GM21528 (cell line): ENCODE results near the gene TTLL10.

Experiments
- ATAC-seq: cut with Tn5 transposase; IDR thresholded peaks from one replicate; pipeline ENCODE4 v1.9.1; 2021; ENCODE audit warnings: mild to moderate bottlenecking, moderate library complexity; ENCODE audit not compliant: unreplicated experiment, low FRiP score

TTLL10 gene

DNA sequence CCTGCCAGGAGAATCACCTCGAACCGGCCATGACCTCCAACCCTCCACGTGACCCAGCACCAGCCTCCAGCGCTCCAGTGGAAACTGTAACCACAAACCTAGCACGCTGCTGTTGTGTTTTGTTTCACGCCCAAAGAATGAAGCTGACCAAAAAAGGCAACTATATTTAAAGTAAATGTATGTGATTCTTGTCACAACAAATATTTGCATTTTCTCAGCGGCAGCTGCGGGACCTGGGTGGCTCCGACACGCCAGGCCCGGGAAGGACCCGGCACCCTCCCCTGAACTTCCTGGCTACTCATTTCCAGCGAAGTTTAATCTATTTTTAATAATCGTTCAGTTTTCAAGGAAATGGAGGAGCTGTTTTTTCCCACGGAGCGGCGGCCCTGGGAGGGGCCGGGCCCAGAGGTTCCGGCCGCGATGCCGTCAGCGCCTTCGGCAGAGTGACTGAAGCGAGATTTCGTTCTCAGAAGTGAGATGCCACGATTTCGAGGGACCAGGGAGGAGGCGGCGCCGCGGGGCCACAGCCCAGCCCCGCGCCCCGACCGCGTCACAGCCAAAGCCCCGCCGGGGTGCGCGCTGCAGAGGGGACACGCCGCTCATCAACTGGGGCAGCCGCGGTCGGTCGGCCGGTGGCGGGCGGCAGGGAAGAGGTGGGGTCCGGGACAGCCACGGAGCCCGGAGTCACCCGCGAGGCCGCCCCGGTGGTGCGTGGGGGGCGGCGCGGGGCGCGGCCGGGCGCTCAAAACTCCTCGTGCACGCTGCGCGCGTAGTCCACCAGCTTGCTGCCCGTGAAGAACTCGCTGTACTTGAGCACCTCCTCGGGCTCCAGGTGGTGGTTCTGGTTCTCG is 43.3 kb downstream of the TTLL10 start:
- no peak for ATAC-seq

DNA sequence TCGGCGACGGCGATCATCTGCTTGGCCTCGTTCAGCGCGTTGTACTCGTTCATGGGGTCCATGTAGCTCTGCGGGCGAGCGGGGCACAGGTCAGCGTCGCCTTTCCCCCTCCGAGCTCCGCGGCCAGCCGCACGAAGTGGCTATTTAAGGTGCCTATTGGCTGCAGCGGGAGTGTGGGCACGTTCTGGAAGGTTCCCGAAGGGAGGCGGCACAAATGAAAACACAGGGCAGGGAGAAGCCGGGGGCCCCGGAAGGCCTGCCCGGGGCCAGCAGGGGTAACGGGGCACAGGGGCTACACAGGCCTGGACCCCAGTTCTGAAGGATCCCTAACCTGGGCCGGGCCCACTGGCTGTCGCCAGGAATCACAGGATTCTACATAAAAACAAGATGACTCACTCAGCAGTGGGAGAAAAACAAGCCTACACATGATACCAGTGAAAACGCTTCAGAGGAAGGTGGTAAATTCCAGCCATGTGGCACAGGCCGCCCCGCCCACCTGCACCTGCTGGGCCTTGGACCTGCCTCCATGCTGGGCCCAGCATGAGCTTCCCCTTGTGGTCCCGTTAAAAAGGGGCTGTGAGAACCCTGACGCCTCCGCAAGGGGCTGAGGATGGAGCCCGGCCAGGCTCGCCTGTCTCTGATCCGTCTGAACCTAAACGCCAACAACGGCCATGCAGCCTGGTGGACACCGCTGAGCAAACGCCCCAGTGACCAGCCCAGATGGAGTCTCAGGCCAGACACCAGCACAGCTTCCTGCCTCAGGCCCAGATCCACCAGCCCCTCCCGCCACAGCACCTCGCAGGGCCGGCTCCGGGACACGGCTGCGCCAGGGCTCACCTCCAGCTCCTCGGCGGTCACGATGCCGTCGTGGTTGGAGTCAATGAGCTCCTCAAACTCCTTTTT is 44.2 kb downstream of the TTLL10 start:
- ATAC-seq, result no peak

DNA sequence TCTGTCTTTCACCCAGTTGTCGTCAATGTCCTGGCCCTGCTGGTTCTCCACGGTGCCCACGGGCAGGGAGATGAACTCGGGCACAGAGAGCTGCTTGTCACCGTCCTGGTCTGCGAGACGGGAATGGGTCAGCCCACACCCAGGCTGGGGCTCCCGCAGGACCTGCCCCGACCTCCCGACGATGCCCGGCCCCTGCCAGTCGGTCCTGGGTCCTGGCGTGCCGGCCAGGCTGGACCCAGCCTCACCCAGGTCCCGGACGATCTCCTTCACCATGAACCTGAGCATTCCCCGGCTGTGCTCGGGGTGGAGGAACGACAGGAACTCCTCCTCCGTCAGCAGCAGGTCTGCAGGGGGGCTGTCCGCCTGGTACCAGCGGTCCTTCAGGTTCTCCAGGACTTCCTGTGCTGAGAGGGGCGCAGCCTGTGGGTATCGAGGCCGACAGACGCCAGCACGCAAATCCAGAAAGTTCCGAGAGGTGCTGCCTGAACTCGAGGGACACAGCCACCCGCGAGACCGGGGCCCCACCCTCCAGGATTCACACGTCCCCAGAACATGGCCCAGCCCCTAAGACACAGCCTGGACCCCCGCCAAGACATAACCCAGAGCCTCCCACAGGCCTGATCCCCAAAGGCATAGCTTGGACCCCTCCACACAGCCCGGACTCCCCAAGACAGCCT is 45.0 kb downstream of the TTLL10 start:
- ATAC-seq, result no peak

DNA sequence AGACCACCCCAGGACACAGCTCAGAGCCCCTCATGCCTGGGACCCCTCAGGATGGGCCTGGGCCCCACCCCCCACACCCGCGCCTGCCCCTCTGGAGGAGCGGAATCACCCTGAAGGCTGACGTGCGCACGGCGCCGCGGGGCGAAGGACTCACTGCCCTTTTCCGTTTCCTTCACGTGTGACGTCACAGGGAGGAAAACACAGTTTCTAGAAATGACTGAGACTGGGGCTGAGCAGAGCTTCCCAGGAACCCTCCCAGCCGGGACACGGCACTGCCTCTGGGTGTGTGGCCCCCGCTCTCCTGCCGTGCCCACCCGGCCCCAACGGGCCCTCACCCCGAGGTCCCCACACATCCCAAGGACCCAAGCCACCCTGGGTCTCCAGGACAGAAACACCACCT is 45.7 kb downstream of the TTLL10 start:
- ATAC-seq, result no peak

DNA sequence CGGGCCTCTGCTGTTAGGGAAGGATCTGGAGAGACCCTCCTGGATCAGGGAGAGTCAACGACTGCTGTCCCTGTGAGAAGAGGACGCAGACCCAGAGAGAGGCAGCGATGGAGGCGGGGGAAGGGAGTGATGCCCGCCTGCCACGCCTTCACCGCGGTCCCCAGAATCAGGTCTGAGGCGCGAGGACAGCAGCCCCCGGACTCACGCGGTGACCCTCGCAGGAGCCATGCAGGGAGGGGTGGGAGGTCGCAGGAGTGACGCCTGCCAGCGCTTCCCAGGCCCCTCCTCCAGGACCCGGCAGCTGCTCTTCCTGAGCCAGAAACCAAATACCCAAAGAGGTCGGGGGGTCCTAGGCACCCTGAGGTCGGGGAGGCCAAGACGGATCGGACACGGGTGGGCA is 46.5 kb downstream of the TTLL10 start:
- no peak for ATAC-seq

DNA sequence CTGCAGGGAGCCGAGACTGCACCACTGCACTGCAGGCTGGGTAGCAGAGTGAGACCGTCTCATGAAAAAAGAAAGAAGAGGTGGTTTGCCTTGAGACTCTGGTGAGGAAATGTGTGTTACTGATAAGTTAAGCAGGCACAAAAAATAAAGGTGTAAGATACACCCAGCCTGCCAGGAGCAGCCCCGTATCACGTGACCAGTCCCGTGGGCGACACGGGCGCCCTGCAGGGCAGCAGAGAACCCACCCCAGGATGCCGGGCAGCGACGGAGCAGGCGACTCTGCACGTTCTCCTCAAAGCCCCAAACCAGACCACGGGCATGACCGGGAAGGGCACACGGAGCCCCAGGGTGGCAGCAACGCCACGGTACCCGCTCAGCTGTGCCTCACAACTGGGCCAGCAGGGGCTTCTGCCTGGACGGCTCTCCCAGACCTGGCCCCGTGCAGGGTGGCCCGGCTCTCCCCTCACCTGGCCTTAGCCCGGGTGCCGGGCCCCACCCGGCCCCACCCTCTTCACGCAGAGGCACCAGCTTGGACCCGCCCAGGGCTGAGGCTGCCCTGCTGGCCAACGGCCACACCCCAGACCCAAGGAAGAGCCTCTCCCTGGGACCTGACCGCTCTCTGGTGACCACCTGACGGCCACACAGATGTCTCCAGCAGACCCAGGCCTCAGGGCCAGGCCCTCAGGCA is 48.4 kb downstream of the TTLL10 start:
- ATAC-seq, result no peak

DNA sequence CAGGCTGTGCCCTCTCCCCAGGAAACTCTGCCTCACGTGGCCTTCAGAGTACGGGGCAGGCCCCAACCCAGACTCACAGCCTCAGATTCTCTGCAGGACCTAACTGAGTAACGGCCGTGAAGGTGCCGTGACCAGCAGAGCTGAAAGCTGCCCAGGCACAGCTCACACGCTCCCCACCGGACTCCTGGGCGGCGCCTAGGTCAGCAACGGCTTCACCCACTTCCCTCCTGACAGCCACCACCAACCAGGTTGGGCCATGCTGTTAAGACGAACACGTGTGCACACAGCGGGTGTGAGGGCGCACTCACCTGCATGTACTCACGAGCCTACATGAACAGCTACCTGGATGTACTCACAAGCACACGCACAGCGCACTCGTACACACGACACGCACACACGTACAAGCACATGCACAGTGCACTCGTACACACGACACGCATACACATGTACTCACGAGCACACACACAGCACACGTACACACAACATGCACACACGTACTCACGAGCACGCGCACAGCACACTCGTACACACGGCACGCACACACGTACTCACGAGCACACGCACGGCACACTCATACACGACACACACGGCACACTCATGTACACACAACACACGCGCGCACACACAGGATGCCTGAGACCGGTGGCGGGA is 49.0 kb downstream of the TTLL10 start:
- ATAC-seq, result no peak

DNA sequence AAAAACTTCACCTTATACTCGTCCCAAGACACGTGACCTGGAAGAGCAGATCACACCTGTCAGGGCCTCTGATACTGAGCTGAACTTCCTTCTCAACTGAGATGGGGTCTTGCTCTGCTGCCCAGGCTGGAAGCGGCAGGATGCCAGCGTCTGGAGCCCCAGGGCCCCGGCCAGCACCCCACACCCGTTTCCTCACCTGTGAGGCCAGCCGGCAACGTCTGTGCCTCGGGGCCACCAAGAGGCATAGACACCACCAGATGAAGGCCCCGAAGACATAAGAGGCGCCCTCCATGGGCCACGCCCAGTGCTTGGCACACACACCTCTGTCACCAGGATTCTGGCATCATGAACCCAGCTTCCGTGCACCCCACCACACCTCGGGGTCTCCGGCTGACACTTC is 49.6 kb downstream of the TTLL10 start:
- no peak for ATAC-seq

DNA sequence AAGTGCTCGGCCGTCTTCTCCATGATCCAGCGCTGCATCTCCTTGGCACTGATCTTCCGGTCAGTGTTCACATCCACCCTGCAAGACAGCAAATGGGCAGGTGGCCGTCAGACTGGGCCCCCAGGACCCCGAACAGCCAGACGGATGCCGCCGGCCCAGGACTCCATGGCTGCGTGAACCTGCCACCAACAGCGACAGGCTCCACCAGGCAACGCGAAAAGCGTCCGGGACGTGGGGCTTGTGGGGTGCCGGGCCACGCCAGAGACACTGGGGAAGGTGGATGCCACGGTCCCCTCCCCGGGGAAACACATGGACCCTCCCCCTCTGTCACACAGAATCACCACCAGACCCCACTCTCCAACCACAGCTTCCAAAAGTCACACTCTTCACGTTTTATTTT is 50.2 kb downstream of the TTLL10 start:
- no peak for ATAC-seq

DNA sequence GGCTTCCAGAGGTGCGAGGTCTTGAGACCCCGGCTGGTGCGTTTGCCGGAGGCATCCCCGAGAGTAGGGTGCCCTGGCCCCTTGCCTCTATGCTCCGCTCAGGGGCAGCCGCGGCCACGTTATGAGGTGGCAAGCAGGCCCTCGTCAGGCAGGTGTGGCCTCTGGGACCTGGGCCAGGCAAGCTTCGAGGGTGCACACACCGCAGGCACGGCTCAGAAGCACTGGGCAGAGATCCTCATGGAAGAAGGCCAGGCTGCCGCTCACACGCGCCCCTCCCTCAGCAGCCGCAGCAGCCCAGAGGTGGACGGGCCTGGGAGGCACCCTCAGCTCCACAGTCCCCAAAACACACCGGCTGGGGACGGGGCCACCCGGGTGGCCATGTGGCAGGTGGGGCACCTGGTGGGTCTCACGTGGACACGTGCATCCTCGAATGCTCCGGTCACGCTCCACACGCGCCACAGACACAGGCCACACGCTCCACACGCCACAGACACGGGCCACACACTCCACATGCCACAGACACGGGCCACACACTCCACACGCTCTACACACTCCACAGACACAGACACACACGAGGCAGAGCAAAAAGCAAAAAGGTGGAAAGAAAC is 51.7 kb downstream of the TTLL10 start:
- ATAC-seq, result no peak

DNA sequence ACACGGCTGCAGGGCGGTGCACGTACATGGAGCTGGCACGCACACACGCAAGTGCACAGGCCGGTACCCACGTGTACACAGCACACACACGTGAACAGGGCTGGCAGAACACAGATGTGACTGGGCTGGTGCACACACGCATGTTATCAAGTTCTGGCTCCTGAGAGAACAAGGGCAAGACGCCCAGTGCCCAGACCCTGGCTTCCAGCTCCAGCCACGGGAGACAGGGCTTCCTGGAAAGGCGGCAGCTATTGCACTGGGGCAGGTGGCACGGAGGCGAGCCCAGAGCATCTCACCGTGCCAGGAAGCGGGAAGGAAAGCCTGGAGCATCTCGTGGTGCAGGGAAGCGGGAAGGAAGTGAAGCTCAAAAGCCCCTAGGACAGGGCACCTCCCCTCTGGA is 52.2 kb downstream of the TTLL10 start:
- ATAC-seq, result no peak

DNA sequence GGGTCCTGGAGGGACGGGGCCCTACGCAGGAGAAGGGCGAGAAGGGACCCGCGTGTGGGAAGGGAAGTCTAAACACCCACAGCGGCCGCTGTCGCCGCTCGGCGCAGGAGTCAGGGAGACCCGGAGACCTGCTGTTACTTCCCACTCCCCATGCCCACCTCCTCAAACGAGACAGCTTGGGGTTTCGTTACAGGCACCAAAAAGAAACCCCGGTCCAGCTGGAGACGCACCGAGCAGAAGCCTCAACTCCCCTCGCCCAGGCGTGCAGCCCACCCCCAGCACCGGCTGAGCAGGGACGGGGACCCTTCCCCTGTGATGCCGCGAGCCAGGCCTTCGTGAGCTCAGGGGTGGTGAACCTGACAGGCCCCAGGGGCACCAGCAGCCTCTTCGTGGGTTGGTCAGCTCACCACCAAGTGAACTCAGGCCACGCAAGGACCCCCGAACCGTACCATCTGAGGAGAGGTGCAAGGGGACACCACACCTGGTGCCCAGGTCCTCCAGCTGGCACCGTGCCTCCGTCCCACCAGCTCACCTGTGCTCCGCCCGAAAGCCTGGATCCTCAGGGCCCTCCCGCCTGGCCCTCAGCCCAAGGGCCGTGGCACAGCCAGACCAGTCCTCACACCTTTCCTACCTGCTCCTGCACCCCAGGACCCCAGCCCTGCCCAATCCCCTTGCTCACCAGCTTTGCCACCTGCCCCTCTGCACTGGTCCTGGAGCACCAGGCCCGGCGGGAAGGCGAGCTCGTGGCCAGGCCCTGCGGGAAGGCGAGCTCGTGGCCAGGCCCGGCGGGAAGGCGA is 53.1 kb downstream of the TTLL10 start:
- no peak for ATAC-seq

DNA sequence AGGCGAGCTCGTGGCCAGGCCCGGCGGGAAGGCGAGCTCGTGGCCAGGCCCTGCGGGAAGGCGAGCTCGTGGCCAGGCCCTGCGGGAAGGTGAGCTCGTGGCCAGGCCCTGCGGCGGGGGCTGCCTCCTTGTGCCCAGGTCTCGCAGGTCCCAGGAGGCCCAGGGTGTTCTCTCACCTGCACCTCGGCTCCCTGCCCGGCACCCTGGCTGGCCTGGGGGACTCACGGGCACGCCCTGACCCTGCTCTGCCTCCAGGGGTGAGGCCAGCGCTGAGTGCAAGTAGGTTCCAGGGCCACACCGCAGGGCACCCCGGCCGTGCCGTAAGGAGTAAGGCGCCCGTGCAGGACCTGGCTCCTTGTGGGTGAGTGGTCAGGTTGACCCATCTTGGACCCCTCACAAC is 53.7 kb downstream of the TTLL10 start:
- no peak for ATAC-seq

DNA sequence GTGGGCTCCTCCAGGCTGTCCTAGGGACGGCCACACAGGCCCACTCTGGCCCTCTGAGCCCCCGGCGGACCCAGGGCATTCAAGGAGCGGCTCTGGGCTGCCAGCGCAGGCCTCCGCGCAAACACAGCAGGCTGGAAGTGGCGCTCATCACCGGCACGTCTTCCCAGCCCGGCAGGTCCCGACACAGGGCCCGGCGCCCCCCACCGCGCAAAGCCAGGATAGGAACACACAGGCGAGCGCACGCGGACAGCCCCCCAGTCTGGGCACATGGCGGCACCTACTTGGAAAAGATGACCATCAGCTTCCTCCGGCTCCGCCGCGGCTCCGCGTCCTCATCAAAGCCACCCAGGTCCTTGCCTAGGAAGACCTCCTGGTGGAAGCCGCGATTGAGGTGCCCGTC is 54.5 kb downstream of the TTLL10 start:
- ATAC-seq, result no peak

DNA sequence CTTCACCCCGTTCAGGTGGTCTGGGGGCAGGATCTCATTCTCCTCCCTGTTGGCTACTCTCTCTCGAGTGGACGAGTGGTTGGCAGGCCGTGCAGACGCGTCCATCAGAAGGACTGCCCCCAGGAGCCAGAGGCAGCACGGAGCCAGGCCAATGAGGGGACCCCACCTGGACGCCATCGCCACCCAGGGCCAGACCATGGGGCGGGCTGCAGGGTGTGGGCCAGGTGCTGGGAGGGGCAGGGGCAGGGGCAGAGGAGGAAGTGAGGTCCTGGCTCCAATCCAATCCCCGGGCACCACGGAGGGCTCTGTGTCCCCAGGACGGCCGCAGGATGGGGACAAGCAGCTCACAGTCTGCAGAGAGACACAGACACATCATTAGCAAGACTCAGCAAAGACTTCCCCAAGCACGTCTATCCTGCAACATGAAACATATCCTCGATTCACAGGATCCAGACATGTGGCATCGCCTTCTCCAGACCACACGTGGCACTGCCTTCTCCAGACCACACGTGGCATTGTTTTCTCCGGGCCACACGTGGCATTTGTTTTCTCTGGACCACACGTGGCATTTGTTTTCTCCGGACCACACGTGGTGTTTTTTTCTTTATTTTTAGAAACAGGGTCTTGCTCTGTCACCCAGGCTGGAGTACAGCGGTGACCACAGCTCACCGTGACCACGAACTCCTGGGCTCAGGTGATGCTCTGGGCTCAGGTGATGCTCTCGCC is 55.1 kb downstream of the TTLL10 start:
- ATAC-seq, result no peak

DNA sequence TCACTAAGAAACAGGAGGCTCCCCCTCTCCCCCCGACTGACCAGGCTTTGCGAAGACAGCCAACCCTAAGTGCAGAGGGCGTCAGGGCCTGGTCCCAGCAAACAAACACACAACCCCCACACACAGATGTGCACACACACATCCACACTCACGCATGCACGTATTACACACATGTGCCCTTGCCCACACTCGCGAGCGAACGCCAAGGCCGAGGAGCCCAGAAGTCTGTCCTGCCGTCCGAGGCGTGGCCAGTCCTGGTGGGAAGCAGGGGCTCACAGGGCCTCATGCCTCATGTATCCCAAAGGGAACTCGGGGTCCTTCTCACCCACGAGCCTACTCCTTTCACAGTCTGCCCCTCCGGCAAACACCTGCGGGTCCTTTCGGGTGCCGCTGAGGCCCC is 56.1 kb downstream of the TTLL10 start:
- no peak for ATAC-seq

DNA sequence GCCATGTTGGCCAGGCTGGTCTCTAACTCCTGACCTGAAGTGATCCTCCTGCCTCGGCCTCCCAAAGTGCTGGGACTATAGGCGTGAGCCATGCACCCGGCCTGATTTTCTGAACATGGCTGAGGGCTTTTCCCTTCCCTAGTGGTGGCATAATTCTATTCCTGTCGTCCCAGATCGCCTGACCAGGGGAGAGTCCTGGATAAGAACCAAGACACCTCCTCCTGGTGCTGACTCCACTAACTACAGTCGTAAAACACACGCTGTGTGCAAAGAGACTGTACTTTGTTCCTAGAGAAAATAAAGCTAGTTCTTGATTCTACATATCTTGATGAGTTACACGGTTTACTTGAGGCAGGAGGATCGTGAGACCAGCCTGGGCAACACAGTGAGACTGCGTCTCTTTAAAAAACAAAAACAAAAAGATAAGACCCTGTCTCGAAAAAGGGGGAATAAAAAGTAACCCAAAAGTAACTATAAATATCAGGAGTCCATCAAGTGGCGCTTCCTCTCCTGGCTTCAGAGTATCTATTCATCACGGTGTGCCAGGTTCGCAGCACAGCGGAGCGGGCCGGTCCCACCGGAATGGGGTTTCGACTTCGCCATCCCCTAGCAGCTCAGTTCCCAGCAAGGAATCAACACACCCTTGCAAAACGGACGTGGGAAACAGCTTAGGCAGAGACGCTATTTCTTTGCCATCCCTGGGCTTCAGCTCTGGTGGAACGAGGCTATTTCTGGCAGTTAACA is 57.1 kb downstream of the TTLL10 start:
- no peak for ATAC-seq
